HG02642 (cell line): ENCODE measurements around the gene FAM78A.

Source experiments
- ATAC-seq: cut with Tn5 transposase; IDR thresholded peaks from one replicate; pipeline ENCODE4 v1.9.1; 2021; ENCODE audit warnings: mild to moderate bottlenecking; ENCODE audit not compliant: unreplicated experiment, poor library complexity

FAM78A gene, protein sequence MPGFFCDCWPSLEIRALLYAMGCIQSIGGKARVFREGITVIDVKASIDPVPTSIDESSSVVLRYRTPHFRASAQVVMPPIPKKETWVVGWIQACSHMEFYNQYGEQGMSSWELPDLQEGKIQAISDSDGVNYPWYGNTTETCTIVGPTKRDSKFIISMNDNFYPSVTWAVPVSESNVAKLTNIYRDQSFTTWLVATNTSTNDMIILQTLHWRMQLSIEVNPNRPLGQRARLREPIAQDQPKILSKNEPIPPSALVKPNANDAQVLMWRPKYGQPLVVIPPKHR

DNA sequence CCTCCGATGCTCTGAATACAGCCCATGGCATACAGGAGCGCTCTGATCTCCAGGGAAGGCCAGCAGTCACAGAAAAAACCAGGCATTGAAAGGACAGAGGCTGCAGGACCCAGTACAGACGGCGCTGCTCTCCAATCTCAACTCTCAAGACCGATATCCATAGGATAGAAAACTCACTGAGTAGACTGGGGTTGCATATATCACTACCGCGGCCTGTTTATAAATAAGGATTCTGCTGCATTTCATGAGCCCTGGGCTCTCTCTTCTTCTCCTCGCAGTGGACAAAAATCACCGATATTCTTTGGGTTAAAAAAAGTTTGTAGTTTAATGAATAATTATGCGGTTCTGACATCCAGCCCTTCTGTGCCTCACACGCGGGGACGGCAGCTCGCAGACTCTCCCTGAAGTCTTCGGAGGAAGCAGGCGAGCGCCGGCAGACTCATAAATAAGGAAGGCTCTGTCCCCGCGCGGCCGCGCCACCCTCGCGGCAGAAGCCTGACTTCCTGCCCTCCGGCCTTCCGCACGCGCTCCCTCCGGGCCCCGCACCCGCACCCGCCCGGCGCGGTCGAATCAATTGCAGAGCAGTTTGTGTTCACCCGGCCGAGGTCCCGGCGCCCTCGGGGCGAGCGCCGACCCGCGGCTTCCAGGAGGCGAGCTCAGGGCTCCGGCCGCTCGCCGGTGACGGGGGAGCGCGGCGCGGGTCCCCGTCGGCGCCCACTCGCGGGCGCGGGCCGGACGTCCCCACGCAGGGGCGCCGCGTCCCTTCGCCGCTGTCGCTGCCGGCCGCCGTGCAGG is at the start of gene FAM78A:
Gene FAM78A (minus strand): TSS at position 417 of the 795 bp plus-strand sequence. CDS start 331 bp downstream, at position 86.
- no peak for ATAC-seq

DNA sequence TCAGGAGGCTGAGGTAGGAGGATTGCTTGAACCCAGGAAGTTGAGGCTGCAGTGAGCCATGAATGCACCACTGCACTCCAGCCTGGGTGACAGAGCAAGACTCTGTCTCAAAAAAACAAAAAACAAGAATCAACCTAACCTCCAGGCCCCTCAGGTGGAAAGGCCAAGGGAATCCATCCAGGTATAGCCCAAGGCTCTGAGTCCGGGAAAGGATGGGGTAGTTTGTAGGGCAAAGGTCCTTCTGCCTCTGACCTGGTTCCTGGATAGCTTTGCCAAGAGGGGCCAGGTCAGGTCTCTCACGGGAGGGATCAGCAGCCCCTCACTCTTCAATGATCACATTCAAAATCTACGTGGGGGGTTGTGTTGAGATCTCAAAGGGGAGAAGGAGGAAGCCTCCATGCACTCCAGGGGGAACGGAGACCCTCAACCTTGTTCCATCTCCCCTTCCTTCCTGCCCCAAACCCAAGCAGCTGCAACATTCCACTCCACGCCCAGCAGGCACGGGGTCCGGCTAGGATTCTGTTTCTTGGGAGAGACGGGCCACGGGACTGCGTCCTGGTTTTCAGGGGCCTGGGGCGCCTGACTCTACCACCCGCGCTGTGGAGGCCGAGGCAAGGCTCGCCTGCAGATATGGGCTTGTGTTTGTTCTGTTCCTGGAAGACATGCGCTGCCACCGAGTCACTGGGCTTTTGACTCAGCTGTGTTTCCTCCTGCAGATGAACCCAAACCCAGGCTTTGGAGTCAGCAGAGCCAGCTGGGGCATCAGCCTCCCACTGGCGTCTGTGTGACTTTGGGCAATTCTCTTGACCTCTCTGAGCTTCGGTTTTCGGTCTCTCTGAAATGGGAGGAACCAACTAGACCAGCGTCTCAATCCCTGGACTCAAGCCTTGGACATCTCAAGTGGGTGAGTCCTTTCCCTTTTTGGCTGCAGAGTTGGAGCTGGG is 48.7 kb upstream of the FAM78A start:
- ATAC-seq = no peak

DNA sequence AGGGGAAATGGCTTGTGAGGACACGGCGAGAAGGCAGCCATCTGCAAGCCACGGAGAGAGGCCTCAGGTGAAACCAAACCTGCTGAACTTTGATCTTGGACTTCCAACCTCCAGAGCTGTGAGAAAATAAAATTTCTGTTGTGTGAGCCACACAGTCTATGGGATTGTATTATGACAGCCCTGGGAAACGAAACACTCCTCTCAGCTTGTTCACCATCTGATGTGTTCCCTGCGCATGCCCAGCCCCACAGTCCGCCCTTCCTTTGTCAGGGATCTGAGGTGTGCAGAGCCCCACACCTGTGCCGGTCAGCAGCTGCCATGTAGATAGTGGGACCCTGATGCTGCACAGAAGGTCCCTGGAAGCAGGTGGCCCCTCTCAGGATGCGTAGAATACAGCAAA is 47.3 kb upstream of the FAM78A start:
- no peak for ATAC-seq

DNA sequence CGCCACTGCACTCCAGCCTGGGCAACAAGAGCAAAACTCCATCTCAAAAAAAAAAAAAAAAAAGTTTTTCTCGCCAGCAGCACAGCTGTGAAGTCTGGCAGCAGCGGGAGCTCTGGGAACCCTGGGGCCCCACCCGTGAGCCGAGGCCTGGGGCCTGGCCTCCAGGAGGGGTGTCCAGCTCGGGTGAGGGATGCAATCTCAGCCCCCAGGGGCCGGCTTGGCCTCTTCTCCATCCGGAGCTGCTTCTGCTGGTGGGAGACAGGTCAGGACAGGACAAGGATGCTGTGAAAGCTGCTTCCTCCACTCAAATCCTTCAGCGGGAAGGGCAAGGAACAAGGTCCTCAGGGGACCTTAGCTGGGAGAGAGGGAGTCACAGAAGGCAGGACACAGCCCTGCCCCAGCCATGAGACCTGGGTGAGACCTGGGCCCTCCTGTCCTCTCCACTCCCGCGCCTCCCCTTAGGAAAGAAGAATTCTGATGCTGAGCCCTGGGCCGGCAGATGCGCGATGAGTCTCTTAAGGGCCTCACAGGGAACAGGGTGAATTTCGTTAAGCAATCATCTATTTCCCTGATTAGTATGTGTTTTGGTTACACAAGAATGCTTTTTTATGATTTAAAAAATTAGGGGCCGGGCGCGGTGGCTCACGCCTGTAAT is 43.8 kb upstream of the FAM78A start:
- ATAC-seq = no peak

DNA sequence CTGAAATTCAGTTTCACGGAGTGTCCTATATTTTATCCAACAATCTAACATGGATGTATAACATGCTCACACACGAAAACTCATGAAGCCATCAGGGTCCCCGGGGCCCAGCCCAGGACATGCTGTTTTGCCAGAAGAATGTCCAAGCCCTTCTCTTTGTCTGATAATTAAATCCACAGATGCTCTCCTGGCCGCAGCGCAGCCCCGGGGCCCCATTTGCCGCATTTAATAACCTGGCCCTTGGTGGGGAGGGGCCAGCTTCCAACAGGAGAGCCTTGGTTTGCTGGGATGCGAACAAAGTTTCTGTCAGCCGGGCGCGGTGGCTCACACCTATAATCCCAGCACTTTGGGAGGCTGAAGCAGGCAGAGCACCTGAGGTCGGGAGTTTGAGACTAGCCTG is 43.2 kb upstream of the FAM78A start:
- ATAC-seq = no peak

DNA sequence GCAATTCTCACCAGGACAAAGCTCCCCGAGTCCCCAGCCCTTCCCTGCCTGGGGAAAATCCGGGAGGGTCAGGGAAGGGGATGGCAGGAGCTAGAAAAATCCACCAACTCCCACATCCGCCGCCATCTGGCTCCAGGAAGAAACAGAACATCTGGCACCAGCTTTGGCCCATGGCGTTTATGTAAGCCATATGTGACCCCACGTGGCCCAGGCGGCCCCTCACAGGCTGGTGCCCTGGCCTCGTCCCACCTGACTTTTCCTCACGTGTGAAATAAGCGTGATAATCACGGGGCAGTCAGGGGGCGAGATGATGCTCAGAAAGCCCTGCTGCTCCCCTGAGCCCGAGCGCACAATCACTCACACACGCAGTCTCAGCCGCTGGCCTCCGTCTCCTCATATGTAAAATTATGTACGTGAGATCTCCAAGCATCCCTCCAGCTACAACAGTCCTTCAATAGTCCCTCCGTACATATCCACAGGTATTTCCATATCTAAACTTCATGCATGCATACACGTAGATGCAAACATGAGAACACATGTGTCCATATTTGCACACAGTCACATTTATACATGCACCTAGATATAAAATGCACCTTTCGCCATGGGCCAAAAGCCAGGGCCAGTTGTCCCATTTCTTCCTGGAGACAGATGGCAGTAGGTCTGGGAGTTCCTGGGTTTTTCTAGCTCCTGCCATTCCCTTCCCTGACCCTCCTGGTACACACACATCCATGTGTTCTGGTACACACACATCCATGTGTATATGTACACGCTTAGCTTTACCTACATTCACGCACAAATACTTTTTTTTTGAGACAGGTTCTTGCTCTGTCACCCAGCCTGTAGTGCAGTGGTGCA is 42.1 kb upstream of the FAM78A start:
- ATAC-seq = no peak

DNA sequence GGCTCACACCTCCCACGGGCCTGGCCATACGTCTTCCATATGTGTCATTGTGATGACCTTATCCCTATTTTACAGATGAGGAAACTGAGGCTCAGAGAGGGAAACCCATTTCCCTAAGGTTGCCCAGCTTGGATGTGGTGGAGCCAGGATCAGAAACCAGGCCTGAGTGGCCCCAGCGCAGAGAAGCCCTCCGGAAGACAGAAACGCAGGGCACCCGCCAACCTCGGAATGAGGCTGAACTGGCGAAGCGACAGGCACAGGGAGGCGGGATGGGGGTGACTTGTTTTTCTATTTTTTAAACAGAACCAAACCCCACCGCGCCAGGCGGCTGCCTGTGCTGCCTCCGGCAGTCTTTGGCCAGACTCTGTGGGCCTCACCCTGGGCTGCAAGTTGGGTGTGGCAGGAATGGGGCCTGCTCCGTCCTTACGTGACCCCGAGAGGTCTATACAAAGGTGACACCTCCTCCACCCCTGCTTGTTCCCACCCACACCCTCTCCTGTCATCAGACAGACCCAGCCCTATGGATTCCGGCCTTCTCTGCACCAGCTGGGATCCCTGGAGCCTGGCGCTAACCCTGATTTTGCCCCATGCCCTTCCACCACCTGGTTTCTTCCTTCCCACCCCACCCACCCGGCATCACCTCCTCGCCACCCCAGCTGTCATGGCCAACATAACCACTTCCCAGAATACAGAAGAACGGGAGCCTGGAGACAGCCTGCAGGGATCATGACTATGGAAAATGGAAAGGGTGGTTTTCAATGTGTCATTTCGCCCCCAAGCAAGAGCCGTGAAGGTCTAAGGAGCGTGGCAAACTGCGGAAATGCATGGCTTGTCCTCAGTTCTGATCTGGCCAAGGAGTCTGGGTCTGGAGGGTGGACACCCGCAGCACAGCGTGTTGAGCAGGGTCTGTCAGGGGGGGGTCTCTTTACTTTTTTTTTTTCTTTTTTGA is 36.8 kb upstream of the FAM78A start:
- ATAC-seq = no peak

DNA sequence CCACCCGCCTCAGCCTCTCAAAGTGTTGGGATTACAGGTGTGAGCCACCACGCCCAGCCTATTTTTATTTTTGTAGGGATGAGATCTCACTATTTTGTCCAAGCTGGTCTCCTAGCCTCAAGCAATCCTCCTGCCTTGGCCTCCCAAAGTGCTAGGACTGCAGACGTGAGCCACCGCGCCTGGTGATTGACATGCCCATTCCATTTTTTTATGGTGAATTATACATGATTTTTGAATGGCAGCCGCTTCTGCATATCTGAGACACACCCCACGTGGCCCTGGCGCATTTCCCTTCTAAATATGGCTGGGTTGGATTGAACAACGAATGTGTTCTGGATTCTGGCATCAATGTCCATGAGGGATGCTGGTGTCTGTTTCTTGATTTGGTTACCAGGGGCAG is 35.9 kb upstream of the FAM78A start:
- no peak for ATAC-seq

DNA sequence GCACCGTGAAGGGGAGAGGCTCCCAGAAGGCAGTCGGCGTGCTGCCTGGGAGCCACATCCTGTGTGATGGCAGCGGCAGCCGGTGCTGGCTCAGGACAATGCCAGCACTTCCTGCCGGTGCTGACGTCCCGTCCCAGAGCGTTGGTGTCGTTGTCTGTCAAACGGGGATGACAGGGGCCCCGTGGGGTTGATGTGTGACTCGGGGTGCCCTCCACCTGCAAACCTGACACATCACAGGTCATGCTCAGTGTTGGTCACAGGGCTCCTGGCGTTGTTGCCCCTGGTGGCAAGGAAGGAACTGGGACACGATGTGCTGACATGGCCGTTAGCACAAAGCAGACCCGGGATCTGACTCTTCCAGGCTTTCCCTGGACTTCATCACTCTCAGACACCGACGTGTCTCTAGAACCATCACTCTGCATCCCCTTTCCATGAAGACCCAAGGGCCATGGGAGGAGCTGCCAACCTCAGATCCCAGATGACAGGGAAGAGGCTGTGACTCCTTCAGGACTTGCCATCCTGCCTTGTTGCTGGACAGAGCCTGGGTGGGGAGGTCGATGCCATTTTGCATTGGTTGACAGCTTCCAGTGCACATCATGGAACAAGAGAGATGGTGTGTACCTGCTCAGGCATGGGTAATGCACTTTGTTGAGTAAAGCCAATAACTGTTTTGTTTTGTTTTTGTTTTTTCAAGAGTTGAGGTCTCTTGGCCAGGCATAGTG is 34.7 kb upstream of the FAM78A start:
- no peak for ATAC-seq

DNA sequence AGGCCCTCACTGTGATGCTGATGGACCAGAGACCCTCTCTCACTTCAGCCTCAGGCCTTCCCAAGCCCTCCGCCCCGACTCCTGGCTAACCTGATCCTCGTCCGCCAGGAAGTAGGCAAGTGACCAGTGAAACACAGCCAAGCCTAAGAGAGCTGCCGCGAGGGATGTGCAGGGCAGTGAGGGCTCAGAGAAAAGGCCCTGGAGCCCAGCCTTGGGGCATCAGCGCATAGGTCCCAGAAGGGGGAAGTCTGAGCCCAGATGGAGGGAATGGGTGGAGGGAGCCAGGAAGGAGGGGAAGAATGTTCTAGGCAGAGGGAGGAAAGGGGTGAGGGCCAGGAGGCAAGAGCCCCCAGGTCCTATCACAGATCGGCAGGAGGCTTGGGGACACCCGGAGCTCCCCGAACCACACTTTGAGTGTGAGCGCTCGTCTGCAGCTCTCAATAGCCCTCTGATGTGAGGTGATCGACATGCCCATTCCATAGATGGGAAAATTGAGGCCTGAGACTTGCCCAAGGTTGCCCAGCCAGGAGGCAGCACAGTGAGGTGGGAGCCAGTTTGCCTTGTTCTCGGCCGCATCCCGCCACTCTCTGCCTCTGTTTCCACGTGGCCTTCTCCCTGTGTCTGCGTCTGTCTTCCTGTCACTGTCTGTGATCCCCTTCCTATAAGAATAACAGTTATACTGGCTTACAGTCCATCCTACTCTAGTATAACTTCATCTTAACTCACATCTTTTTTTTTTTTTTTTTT is 33.4 kb upstream of the FAM78A start:
- no peak for ATAC-seq

DNA sequence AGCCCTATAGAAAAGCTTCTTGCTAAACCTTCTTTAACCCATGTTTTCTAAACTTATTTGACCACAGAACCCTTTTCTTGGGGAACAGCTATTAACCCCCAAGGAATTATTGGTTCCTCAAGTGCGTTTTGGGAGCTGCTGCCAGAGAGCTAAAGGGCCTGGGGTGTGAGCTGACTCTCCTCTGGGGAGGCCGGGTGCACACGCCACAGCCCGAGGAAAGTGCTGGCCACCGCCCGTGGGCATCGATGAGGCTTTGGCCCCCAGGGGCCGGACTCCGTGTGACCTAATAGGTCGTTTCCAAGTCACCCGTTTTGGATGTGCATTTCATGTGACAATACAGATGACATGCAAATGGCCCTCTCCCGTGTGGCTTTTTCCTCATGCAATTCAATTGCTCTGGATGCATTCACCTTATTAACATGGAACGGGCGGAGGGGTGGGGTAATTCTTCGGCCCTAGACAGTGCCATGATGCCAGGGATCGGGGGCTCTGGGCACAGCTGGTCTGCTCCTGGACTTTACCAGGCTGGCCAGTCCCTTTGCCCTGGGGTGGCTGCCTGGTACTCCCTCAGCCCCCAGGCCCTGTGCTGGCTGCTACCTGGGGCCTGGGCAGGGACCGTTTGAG is 32.7 kb upstream of the FAM78A start:
- ATAC-seq = no peak

DNA sequence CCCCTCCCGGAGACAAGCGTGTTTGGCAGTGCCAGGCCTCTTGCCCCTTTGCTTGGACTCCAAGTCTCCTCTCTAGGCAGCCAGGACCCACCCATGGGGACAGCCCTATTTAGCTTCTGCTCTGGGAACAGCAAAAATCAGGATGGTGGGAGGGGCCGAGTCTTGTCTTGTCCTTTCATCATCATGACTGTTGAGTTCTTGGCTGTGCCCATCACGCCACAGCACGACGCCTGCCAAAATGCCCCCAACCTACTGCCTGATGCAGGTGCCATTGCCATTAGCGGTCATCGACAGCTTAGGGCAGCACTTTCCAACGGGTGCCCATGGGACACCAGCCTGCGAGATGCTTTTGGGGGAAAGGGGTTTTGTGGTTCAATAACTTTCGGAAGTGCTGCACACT is 32.1 kb upstream of the FAM78A start:
- ATAC-seq = no peak

DNA sequence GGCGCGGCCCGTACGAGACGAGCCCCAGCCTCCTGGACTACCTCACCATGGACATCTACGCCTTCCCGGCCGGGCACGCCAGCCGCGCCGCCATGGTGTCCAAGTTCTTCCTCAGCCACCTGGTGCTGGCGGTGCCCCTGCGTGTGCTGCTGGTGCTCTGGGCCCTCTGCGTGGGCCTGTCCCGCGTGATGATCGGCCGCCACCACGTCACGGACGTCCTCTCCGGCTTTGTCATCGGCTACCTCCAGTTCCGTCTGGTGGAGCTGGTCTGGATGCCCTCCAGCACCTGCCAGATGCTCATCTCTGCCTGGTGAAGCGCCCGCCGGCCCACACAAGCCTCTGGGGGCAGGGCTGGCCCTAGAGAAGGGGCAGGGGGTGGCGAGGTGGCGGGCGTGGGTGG is 31.7 kb upstream of the FAM78A start:
- no peak for ATAC-seq

DNA sequence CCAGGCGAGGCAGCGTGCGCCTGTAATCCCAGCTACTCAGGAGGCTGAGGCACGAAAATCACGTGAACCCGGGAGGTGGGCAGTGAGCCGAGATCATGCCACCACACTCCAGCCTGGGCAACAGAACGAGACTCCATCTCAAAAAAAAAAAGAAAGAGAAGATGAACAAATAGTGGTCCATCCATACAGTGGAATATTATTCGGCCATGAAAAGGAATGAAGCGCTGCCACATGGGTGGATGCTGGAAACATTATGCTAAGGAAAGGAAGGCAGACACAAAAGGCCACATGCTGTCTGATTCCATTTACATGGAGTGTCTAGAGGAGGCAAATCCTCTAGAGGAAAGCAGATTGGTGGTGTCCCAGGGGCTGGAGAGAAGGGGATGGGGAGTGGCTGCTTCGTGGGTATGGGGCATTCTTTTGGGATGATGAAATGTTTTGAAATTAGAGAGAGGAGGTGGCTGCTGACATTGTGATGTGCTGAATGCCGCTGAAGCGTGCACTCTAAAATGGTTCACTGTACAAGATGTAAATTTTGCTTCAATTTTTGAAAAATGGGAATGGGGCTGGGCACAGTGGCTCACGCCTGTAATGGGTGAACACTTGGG is 30.2 kb upstream of the FAM78A start:
- no peak for ATAC-seq

DNA sequence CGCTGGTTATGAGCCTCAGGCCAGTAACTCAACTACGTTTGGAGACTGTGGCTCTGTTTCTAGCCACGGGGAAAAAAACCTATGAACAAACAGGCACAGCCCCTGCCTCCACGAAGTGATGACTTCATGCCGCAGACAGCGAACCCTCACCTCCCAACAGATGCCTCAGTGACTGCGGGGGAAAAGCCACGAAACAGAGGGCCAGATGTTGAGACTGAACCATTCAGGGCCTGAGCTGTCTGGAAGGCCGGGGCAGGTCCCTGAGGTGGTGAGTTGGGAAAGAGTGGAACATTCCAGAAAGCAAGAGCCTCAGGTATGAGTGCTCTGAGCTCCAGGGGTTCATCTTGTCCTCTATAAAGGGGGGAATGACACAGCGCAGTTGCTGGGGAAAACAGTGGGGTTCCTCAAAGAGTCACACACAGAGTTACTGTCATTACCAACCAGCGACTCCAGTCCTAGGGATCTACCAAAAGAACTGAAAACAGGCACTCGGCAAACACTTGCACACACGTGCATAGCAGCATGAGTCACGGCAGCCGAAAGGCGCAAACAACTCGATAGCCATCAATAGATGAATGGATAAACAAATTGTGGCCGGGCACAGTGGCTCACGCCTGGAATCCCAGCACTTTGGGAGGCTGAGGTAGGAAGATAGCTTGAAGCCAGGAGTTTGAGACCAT is 28.5 kb upstream of the FAM78A start:
- no peak for ATAC-seq
